NCI-H1694 treated with DMSO at 0.1 percent for 48 hours (cell line): Measurements from ENCODE around the gene ARHGAP22.

Experiments
- DNase-seq: peaks from one replicate; lab custom pipeline; 2025; lab: John Stamatoyannopoulos, UW

ARHGAP22 gene

DNA sequence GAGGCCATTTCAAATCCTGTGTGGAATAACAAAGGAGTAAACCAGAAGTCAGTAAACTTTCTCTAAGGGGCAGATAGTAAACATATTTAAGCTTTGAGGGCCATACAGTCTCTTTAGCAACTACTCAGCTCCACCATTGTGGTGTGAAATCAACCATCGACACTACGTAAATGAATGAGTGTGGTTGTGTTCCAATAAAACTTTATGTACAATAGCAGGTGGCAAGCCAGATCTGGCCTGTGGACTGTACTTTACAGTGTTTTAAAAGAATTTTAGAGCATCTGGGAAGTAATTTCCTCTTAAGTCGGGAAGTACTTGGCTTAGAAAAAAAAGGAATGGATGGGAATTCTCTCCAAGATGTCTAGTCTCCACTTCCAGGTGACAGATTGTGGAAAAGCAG, 71.3 kb downstream of the ARHGAP22 start:
- no peak for DNase-seq

DNA sequence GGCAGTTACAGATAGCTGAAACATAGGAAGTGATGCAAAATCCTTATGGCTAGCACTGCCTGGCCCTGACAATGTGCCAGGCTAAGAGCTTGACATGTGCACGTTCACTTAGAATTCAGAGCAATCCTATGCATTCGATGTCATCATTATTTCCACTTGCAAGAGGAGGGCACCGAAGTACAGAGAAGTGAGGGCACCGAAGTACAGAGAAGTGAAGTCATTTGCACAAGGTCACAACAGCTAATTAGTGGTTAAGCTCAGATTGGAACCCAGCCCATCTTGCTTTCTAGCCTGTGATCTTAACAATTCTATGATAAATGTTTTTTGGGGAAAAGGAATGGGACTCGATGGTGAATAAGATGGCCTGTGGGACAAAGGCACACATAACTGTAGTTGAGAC, 73.4 kb downstream of the ARHGAP22 start:
- DNase-seq = no peak

DNA sequence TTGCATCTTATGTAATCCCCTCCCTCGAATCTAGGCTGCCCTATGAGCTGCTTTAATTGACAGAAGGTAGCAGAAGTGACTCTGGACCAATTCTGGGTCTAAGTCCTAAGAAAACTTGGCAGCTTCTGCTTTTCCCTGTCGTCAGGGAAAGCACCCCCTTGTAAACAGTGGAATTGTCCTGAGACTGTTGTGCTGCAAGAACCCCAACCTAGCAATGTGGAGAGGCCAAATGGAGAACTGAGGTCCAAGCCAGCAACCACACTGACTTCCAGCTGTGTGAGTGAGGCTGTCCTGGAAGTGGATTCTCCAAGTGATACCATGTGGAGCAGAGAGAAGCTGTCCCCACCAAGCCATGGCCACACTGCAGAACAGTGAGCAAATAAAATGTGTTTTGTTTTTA, 75.5 kb downstream of the ARHGAP22 start:
- no peak for DNase-seq

DNA sequence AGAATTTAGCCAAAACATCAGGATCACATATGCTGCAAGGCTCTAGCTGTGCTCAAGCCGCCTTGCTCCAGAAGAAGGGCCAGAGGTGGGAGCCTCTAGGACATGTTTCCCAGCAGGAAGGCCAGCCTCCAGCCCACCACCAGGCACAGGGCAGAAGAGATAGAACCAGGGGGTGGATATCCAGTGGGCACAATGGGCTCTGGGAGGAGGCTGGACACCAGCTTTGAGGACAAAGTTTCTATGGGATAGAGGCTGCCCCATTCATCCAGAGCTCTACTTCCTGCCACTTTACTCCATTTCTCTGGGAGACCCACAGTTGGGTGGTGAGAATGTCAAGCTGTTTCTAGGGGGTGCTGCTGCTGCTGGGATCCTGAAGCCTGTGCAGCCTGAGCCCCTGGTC, 77.1 kb downstream of the ARHGAP22 start:
- no peak for DNase-seq

DNA sequence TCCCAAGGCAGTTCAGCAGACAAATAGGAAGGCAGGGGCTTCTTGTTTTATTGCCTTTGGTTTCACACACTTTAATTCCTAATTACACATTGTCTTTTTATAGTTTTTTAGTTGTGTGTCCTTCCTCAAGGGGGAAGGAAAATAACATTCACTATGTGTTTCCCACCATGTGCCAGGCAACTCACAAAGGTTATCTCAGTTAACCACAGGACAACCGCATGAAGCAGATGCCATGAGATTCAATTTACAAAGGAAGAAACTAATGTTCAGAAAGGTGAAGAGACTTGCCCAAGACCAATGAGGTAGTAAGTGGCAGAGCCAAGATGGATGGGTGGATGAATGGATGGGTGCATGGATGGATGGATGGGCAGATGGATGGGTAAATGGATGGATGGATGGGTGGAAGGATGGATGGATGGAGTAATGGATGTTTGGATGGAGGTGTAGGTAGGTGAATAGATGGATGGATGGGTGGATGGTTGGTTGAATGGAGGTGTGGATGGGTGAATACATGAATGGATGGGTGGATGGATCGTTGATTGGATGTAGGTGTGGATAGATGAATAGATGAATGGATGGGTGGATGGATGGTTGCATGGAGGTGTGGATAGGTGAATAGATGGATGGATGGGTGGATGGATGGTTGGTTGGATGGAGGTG, 77.9 kb downstream of the ARHGAP22 start:
- no peak for DNase-seq

DNA sequence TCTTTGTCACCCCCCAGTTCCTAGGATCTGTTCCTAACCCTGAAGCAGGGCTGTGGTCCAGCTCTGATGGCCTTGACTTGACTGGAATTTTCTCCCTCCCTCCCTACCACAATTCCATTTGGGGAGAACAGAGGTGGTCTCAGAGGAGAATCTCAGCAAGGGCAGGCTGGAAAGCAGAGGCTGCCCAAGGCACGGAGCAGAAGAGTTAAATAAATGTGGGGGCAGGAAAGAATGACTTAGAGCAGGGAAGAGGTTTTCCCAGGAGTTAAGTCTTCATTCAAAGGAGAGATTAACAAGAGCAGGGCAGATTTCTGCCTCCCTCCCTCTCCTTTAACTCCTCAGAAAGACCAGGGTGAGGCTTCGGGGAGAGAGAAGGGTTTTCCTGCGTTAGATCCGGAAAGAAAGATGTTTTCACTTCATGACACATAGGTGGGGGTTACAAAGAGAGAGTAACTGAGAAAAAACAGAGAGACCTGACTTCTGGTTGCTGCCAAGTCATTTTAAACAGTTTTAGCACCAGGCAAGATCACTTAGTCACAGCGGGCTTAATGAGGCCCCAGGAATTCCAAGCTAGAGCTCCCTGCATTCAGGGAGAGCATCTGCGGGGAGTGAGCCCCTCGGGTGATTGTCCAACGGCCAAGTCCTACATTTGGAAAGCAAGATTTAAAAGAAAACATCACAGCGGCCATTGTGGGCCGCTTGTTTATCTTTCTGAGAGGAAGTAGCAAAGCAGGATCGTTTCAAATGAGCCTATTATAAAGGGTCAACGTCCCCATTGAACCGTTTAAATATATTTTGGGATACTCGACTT, 78.7 kb downstream of the ARHGAP22 start:
- DNase-seq = no peak

DNA sequence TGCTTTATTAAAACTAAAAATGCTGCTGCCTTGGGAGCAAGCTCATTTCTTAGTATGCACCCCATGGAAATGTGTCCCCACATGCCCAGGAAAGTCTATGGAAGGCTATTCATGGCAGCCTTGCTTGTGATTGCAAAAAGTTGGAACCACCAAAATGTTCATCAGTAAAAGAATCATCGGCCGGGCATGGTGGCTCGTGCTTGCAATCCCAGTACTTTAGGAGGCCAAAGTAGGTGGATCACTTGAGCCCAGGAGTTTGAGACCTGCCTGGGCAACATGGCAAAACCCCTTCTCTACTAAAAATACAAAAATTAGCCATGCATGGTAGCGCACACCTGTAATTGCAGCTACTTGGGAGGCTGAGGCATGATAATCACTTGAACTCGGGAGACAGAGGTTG, 79.8 kb downstream of the ARHGAP22 start:
- DNase-seq = no peak

DNA sequence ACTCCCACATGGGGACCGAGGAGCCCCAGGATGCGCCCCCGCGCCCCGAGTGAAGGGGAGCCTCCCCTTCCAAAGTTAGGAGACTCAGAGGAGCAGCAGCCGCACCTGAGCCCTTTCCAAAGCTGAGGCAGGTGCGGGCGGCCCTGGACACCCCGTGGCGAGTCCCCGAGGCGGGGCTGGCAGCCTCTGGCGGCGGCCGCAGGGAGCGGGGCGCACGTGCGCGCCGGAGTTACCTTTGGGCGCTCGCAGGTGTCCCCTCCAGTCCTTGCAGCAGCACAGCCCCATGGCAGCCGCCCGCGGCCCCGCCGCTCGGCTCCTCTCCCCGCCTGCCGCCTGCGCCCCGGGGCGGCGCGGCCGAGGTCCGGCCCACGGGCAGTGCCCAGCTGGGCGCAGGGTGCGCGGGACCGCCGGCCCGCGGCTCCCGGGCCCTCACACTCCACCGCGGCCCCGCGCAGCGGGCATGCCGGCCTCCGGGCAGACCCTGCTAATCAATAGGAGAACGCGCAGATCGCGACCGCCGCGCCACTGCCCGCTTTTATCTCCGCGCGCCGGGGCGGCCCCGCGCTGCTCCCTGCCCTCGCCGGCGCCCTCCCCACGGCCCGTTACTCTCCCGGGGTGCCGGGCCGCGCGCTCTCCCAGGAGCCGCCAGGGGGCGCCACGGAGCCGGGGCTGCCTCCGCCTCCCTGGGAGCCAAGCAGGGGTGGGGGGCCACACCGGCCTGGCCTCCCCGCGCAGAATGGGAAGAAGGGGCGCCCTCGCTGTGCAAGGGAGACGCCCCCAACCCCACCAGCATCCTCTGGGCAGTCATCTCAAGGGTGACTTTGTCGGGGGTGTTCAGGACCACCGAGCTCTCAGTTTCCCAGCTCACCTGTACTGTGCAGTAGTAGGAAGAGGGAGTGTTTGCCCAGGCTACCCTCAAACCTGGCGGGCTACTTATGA, 80.8 kb downstream of the ARHGAP22 start:
- no peak for DNase-seq

DNA sequence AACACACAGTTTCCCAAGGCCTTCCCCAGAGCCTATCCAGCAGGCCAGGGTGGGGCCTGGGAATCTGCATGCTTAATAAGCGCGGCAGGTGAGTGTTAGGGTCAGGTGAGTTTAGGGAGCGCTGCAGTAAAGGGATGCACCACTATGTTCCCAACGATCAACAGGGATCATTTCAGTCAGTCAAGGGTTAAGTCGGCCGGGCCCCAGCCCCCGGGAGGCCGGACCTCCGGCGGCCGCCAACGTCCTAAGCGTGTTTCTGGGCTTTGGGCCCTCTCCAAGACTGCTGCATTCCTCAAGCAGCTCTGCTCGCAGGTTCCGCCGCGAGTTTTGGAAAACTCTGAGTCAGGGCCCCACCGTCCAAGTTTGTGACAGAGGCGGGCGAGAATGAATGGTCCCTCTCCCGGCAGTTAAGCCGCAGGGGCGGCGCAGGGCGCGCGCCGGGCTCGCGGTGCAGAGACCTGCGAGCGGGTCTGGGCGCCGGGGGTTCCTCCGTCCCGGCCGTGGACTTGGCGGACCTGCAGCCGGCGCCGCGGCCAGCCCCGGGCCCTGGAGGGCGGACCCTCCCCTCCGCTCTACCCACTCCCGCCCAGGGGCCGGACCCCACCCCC, 81.6 kb downstream of the ARHGAP22 start:
- no peak for DNase-seq

DNA sequence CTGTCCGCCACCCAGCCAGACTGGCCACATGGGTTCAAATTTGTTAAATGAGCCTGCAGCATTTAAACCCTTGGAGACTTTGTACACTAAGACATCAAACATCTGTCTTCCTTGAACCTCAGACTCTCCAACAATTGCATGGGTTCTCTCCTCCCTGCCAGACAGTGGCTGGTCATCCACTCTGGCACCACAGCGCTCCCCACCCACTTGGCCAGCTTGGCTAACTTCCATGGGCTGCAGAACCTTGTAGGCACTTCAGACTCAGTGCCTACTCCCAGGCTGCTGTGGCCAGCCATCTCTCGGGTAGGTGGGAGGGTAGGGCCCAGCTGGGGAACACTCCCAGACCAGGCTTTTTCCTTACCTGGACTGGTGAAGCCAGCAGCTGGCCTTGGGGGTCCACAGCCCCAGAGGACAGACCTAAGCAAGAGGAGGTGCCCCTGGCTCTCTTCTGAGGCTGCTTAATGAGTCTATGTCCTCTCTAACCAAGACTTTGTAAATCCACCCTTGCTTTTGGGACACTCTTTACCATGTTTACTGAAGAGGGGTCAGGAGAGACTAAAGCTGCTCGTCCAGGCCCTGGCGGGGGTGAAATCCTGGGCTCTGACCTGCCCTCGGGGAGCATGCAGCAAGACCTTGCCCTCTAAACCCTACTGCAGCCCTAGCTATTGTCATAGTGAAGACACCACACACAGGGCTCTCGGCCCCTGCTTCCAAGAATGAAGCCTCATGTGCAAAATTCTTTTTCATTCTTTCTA, 82.7 kb downstream of the ARHGAP22 start:
- no peak for DNase-seq

DNA sequence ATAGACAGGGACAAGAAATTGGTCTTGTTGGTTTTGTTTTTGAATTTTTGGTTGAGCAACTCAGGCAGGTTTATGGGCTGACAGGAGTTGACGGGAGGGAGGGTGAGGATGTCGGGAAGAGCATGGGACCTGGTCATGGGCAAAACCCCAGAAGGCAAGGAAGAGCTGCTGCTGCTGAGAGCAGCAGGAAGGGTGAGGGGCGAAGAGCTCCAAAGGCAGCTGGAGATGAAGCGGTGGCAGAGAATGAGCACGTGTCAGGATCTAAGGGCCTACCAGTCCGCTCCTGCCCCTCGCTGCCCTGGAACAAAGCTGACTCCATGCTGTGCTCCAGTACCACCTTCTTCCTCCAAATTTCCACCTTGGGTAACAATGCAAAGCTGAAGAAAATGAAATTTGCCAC, 84.3 kb downstream of the ARHGAP22 start:
- DNase-seq = no peak

DNA sequence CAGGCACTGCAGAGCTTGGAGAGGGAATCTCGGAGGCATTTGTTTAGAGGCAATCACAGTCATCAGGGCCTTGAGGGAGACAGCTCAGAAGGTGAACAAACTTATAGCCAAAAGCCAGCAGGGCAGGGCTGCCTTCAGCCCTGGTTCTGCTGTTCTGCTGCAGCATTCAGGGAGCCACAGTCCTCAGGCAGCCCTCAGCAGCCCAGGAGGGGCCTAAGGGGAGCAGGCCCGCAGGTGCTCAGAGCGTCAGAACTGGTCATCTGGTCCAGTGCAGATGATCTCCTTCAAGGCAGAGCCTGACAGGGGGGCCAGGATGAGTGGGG, 84.7 kb downstream of the ARHGAP22 start:
- no peak for DNase-seq

DNA sequence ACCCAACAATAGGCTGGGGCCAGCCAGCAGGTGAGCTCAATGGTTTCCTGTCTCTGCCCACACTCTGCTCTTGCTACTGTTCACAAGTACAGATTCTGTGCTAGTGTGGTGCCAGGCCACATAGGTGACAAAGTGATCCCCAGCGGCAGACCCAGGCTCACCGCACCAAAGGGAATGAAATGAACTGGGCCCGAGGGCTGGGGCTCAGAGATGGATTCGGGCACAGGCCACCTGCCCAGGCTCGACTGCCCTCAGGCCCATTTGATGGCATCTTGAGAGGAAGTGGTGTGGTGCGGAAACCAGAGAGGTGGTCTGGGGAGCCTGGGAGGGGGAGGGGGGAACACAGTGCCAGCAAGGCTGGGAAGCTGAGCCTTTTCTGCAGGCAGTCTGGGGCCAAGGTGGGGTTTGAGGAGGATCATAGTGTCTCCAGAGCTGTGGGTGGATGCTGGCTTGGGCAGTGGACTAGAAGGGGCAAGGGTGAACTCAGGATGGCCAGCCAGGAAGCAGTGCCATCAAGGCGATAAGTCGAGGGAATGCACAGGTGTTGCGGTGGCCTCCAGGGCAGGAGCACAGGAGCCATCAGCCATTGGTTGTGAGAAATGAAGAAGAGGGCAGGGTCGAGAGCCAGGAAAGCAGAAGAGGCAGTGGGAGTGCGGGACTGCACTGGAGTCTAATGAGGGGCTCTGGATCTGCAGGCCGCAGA, 85.2 kb downstream of the ARHGAP22 start:
- DNase-seq = no peak

DNA sequence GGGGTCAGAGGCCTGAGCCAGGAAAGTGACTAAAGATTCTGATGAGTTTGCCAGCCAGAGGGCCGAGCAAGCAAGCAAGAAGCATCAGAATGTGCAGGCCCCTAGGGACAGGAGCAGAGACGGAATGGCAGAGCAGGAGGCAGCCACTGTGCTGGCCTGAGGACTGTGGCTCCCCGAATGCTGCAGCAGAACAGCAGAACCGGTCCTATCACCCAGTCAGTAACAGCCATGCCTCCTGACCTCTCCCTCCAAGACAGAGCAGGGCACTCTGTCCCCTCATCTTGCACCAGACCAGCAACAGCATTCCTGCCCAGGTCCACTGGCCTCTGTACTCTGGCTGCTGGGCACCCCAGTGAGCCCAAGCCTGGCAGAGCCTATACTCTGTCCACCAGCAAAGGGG, 85.9 kb downstream of the ARHGAP22 start:
- no peak for DNase-seq

DNA sequence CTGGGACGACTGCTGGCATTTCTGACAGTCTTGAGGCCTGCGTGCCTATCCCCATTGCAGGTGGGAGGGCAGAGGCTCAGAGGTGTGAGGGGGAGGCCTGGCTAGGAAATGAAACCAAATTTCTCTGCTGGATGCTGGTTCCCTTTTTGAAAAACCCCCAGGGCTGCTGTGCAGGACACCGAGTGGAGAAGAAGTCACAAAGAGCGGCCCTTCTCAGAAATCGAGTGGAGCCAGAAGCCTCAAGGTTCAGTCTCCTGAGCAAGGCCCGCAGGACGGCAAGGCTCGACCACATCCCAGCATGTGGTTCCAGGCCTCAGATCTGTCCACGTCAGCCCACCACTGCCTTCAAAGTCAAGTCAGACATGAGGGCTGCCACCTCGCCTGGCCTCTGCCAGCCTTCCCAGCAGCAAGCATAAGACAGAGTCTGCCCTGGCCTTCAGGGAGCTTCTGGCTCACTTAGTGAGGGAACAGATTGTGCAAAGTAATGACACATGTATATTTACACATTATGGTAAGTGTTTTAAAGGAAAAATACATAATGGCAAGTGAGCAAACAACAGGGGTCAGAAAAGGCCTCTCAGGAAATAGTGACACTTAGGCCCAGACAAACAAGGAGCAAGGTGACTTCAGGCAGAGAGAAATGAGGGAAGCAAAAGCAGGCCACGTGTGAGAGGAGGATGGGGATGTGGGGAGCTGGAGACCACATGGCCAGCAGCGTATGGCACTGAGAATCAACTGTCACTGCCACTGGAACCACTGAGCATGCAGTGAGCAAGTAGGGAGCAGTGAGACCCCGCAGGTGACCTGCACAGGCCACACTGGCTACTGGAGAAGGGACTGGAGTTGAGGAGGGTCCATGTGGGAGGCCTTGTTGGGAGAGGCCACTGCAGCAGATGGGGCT, 86.7 kb downstream of the ARHGAP22 start:
- DNase-seq = no peak

DNA sequence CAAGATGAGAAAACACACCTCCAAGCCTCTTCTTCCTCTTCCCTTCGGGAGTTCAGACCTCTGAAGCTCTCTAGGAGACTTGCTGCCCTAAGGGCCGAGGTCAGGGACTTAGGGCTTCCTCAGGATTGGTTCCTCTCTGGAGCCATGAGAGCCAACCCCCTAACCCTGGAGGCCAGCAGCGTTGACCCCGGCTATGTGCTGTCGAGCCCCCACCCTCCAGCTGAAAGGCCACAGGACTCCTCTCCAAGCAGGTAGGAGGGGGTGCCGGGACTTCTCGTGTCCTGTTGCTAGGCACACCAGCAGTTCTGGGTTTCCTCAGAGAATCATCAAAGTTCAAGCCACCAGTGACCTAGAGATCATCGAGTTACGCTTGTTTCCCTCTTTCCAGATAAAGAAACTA, 87.4 kb downstream of the ARHGAP22 start:
- no peak for DNase-seq

DNA sequence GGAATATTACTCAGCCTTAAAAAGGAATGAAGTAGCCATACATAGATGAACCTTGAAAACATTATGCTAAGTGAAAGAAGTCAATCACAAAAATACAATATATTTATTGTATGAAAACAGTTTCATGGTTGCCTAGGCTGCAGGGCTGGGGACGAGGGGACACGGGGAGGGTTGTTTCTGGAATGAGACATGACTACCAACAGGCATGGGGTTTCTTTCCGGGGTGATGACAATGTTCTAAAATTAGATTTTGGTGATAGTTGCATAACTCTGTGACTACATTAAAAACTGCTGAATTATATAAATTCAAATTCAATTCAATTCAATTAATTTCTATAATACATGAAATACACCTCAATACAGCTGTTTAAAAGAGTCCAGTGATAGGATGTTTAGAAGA, 88.0 kb downstream of the ARHGAP22 start:
- DNase-seq = no peak

DNA sequence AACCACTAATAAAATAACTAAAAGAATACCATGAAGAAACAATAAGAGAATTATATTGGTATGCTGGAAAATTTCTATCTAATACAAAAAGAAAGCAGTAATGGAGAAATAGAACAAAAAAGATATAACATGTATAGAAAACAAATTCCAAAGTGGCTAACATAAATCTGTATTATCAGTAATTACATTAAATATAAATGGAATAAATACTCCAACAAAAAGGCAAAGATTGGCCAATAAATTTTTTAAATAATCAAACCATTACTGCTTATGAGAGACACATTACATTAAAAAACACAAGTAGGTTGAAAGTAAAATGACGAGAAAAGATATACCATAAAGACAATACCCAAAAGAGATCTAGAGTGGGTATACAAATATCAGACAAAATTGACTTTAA, 90.0 kb downstream of the ARHGAP22 start:
- no peak for DNase-seq

DNA sequence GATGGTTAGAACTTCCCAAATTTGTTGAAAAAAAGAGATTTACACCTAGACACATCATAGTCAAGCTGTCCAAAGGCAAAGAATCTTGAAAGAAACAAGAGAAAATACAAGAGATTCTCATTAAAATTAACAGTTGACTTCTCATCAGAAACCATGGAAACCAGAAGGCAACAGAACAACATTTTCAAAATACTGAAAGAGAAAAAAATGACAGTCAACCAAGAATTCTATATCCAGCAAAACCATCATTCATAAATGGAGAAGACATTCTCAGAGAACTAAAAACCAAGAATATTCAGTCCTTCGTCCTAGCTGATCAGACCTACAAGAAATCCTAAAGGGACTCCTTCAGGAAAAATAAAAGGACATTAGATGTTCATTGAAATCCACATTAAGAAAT, 90.6 kb downstream of the ARHGAP22 start:
- no peak for DNase-seq

DNA sequence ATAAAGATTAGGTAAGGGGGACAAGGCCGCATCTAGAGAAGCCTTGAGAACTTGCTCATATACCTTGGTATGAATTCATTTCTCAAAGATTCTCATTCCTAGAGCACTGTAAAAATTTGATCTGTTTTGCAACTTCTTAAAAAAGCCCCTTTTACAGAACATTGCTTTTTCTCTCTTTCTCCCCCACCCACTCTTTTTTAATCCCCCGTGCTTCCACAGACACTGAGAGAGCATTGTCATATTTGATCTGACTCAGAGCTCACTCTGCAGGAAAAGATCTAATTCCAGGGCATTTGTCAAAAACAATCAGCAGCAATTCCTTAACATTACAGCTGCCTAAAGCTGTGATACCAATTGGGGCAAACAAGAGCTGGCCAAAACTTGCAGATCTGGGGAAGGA, 92.0 kb downstream of the ARHGAP22 start:
- DNase-seq = no peak
